ENCODE measurements around the gene MSH3. TPM values are rescaled to one million over a fixed set of nuclear protein-coding genes. Genes with fewer than 3 reads are reported as not detected.
"Not testable (repeated sequence)": the region's sequence is repeated elsewhere in the genome, so short reads cannot be mapped to it uniquely, and the experiment has no call there.

MSH3 gene
- total RNA-seq, 2 experiments from 2014 or later = 21.7 to 22.4 TPM

DNA sequence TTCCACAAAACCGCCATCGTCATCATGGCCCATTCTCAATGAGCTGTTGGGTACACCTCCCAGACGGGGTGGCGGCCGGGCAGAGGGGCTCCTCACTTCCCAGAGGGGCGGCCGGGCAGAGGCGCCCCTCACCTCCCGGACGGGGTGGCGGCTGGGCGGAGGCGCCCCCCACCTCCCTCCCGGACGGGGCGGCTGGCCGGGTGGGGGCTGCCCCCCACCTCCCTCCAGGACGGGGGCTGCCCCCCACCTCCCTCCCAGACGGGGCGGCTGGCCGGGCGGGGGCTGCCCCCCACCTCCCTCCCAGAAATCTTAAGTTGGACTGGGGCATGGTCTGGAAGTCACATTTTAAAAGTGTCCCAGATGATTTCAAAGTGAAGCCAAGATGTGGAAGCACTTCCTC lies 169.7 kb downstream of the MSH3 start:
- CTCF ChIA-PET, POLR2A ChIA-PET: not testable (repeated sequence)

DNA sequence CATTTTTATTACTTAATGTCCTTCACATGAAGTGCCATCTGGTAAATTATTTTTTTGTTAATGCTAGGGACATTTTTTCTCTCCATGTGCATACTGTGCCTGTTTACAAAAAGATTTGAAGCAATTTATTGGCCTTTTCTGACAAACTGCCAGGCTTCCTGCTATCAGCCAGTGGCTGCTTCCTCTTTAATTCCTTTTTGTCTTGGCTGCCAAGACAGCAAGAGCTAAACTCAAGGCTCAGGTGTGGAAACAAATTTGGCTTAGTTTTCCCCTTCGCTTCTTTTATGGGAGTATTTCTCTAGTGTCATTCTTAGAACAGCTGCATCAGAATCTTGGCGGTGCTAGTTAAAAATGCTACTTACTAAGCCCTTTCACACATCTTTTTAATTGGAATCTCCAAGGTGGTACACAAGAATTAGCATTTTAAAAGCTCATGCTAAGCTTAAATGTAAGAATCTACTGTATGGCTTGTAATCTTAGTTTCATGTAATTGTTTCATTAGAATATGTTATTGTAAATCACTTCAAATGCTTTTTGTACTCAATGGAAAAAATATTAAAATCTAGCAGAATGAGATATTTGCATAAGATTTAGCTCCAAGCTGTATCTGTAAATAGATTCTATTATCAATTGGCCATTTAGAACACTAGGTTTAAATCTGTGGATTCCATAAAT lies 171.5 kb downstream of the MSH3 start:
- ChIA-PET POLR2A (no interaction called here), CTCF (no interaction called here)

DNA sequence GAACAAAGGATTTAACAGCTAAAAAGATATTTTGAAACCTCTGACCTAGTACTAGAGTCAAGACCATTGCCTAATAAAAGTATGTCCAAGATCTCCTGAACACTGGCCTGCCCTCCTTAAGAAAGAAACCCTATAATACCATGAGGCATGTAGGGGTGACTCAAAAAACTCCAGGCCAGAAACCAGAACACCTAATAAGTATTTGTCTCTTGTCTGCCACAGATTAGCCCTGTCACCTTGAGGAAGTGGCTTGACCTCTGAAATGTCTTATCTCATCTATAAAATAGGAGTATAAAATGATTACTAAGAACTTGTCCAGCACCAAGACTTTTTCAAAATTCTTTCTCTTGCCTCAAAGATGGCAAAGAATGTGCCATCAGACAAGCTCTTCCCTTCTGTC lies 180.3 kb downstream of the MSH3 start:
- POLR2A ChIA-PET = no interaction called here
- CTCF ChIA-PET = no interaction called here

DNA sequence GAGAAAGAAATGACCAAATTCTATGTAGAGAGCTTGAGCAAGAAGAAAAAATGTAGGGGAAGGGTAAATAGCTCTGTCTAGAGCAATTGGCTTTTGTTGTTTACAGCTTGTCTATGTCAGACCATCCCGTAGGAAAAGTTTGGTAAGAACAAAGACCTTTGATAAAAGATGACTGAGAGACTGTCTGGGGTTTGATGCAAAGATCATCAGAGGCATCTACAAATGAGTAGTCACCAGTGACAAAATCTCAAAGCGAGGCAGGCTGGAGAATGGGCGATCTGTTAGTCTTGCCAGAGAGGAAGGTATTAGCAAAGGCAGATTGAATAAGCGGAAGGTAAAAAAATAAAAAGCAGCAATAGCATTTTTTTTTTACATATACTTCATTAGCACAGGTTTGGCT lies 180.7 kb downstream of the MSH3 start:
- POLR2A ChIA-PET = no interaction called here
- CTCF ChIA-PET = no interaction called here

DNA sequence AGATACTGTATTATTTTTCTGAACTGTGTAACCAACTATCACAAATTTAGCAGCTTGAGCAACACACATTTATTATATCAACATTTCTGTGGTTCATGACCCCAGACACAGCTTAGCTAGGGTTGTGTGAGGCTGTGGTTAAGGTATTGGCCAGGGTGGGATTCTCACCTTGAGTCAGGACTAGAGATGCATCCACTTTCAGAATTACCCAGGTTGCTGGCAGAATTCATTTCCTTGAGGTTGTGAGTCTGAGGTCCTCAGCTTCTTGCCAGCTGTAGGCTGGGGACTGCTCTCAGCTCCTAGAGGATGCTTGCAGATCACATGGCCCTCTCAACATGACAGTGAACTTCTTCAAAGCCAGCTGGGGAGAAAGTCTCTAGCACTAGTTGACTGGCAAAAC lies 183.2 kb downstream of the MSH3 start:
- ChIA-PET CTCF (interaction anchor here (1.5 kb wide), 1 partner anchor 23 kb away, joined by 3 read pairs; no protein-coding TSS in a partner anchor), POLR2A (no interaction called here)

DNA sequence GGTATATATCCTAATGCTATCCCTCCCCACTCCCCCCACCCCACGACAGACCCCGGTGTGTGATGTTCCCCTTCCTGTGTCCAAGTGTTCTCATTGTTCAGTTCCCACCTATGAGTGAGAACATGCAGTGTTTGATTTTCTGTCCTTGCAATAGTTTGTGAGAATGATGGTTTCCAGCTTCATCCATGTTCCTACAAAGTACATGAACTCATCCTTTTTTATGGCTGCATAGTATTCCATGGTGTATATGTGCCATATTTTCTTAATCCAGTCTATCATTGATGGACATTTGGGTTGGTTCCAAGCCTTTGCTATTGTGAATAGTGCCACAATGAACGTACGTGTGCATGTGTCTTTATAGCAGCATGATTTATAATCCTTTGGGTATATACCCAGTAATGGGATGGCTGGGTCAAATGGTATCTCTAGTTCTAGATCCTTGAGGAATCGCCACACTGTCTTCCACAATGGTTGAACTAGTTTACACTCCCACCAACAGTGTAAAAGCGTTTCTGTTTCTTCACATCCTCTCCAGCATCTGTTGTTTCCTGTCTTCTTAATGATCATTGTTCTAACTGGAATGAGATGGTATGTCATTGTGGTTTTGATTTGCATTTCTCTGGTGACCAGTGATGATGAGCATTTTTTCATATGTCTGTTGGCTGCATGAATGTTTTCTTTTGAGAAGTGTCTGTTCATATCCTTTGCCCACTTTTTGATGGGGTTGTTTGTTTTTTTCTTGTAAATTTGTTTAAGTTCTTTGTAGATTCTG lies 186.8 kb downstream of the MSH3 start:
- POLR2A ChIA-PET = interaction anchor here (0.7 kb wide), 1 partner anchor 80 kb away, joined by 5 read pairs; no protein-coding TSS in a partner anchor
- CTCF ChIA-PET = not testable (repeated sequence)

DNA sequence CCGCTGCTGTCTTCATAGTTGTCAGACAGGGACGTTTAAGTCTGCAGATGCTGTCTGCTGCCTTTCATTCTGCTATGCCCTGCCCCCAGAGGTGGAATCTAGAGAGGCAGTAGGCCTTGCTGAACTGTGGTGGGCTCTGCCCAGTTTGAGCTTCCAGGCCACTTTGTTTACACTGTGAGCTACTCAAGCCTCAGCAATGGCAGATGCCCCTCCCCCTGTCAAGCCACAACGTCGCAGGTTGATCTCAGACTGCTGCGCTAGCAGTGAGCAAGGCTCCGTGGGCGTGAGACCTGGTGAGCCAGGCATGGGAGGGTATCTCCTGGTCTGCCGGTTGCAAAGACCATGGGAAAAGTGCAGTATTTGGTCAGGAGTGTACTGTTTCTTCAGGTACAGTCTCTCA lies 192.0 kb downstream of the MSH3 start:
- POLR2A ChIA-PET, CTCF ChIA-PET: not testable (repeated sequence)

DNA sequence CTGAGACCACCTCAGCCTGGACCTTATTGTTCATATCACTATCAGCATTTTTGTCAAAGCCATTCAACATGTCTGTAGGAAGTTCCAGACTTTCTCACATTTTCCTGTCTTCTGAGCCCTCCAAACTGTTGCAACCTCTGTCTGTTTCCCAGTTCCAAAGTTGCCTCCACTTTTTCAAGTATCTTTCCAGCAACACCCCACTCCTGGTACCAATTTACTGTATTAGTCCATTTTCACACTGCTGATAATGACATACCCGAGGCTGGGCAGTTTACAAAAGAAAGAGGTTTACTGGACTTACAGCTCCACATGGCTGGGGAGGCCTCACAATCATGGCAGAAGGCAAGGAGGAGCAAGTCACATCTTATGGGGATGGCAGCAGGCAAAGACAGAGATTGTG lies 195.7 kb downstream of the MSH3 start:
- CTCF ChIA-PET, POLR2A ChIA-PET: not testable (repeated sequence)

DNA sequence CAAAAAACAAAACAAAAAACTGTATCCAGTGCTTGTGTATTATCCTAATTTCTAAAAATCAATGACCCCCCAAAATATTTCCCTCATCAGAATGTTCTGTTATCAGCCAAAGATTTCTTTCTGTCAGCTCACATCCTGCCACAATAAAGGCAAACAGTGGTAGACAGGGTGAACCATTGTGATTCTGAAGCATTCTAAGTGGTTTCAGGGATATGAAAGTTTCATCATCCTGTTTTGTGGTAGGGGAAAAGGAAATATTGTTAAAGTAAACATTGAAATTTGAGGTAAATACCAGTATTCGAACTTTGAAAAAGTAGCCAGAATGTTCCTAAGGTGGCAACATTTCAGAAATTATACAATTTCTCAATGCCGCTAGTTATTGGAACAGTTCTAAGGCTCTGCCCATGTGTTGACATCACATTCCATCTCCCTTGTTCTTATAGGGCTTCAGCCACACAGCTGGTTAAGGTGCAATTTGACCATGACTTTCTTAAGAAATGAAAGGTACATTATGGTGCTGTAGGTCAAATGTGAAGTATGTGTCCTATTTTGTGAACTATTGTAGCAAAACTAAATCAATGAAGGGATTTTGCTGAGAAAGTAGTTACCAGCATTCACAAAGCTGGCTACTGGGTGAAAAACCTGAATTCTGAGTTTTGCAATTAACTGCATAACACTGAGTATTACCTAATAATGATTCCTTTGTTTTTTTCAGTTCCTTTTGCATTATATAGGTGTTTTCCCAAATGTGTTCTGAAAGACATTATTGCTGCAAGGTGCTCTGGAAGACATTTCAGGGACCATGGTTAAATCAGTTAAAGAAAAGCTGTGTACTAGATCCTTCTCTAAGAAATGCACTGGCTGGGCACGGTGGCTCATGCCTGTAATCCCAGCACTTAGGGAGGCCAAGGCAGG lies 198.1 kb downstream of the MSH3 start:
- CTCF ChIA-PET = no interaction called here
- POLR2A ChIA-PET = no interaction called here

DNA sequence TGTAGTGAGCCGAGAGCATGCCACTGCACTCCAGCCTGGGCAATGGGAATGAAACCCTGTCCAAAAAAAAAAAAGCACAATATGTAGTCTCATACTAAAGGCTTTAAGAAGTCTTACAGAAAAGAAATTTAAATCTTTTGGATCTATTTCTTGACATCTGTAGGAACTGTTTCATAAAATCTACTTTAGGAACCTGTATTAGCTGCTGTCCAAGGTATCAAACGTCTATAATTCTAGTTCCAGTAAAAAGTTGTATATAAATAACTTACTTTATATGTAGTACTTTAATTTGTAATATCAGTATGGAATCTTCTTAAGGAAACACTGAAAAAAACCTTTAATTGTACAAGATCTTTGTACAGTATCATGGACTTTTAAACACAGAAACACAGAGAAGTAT lies 199.0 kb downstream of the MSH3 start:
- POLR2A ChIA-PET = no interaction called here
- CTCF ChIA-PET = no interaction called here

DNA sequence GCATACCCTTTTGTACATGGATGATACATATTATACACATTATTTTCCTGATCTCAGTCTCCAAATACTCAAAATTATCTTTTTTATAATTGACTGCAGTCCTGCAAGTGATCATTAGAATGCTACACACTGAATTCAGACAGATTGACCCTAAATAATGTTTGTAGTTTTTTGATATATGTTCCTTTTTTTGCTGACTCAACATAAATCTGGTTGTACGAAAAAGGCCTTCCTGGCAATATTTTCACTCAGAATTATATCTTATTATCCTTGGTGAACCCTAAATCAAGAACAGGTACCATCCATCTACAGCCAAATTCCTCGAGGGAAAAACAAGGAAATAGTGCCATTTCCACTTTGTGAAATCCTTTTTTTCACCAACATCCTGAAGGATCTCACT lies 200.1 kb downstream of the MSH3 start:
- CTCF ChIA-PET = no interaction called here
- POLR2A ChIA-PET = no interaction called here

DNA sequence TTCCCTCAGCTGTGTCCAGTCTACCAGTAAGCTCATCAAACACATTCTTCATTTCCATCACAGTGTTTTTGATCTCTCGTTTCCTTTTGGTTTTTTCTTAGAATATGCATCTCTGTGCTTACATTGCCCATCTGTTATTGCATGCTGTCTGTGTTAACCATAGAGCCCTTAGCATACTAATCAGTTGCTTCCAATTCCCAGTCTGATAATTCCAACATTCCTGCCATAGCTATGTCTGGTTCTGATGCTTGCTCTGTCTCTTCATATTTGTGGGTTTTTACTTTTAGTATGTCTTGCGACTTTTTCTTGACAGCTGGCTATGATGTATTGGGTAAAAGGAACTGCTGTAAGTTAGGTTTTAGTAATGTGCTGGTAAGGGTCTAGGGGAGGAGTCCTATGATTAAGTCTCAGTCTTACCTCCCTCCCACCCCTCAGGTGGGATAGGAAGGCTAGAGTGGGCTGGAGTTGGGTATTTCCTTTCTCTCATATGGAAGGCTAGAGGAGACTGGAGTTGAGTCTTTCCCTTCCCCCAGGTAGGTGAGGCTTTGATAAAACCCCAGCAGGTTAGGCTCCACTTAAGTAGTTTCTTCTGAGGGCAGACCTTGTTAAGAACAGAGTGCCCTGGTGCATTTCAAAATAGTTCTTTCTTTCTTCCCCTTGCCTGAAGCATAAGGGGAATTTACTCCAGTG lies 206.6 kb downstream of the MSH3 start:
- ChIA-PET POLR2A (no interaction called here), CTCF (interaction anchor here (1.4 kb wide), 1 partner anchor 23 kb away, joined by 3 read pairs; no protein-coding TSS in a partner anchor)

DNA sequence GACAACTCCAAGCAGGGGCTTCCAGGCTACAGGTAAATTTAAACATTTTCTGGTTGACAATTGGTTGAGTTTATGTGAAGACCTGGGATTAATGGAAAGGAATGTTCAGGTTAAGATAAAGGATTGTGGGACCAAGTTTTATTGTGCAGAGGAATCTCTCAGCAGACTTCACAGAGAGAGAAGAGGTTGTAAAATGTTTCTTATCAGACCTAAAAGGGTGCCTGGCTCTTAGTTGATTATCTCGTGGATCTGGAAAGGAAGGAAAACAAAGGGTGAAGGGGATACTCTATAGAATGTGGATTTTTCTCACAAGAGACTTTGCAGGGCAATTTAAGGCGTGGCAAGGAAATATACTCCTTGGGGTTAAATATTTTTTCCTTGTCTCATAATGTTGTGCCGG lies 209.3 kb downstream of the MSH3 start:
- ChIA-PET CTCF (no interaction called here), POLR2A (no interaction called here)

DNA sequence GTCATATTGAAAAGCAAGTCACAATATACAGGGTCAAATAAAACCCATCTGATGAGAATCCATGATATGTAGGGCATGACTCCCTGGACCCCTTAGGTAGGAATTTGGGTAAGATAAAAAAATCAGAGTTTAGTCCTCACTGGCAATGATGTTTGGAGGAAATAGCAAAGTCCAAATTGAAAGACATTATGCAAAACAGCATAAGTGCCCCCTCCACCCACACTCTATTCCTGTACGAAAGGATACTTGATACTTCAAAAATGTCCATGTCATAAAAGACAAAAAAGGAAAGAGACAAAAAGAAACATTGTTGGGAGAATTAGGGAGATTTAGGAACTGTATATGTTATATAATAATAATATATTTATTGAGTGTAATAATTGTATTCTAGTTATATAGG lies 209.7 kb downstream of the MSH3 start:
- CTCF ChIA-PET = no interaction called here
- POLR2A ChIA-PET = no interaction called here

DNA sequence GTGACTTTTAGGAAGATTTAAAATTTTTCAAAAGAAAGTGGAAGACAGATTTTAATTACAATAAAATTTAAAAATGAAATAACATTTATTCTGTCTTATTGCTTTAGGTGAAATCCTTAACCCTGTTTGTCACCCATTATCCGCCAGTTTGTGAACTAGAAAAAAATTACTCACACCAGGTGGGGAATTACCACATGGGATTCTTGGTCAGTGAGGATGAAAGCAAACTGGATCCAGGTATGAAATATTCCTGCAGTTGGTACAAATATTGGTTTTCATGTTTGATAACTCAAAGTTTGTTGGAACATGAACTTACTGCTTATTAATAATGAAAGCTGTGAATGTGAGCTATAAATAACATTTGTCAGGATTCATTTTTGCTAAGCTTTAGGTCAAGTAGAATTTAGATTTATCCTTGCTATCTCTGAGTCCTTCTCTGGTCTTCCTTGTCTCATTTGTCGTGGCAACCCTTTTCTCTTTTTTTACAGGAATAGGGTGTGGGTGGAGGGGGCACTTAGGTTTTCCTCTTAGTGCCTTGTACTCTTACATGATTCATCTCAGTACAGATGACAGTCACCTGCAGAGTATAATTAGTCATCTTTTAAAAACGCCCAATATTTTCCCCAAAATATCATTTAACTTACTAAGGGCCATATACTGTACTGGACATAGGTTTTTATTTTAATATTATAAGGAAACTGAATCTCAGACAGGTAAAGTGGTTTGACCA lies 210.4 kb downstream of the MSH3 start:
- CTCF ChIA-PET = interaction anchor here (1.2 kb wide), 1 partner anchor 13 kb away, joined by 3 read pairs; no protein-coding TSS in a partner anchor
- POLR2A ChIA-PET = no interaction called here

DNA sequence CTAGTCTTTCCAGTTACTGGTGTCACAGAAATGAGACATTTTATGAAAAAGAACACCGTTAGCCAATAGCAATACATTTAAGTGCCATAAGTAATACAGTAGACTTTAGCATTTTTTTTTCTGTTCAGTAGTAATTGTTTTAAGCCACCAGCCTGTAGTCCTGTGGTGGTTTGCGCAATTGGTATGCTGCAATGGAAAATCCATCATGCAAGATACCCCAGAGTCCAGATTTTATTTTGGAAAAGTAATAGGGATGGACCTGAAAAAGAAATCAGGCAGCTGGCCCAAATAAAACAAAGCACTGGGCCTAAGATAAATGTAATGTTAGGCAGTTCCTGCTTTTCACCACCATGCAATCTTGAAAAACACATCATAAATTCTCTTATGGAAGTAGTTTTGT lies 211.1 kb downstream of the MSH3 start:
- CTCF ChIA-PET = interaction anchor here (1.2 kb wide), 1 partner anchor 12 kb away, joined by 3 read pairs; no protein-coding TSS in a partner anchor
- POLR2A ChIA-PET = interaction anchor here (0.9 kb wide), 1 partner anchor 99 kb away, joined by 5 read pairs; no protein-coding TSS in a partner anchor

DNA sequence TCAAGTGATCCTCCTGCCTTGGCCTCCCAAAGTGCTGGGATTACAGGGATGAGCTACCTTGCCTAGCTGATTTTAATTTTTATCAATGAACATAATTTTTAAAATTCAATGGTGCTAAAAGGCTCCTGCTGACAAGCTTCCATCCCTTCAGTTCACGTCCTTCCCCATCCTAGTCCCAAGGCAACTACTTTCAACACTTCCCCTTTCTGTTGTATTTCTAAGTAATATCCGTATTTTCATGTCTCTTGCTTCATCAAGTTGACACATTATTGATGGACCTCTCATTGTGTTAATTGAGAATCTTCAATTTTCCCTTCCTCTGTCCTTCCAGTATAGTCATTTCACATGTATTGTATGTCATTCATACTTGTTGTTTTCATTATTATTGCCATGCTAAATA lies 211.9 kb downstream of the MSH3 start:
- CTCF ChIA-PET = interaction anchor here (1.2 kb wide), 1 partner anchor 11 kb away, joined by 3 read pairs; no protein-coding TSS in a partner anchor
- POLR2A ChIA-PET = interaction anchor here (0.9 to 1.1 kb wide), 2 partner anchors 18 to 98 kb away, joined by 3 to 5 read pairs; no protein-coding TSS in a partner anchor

DNA sequence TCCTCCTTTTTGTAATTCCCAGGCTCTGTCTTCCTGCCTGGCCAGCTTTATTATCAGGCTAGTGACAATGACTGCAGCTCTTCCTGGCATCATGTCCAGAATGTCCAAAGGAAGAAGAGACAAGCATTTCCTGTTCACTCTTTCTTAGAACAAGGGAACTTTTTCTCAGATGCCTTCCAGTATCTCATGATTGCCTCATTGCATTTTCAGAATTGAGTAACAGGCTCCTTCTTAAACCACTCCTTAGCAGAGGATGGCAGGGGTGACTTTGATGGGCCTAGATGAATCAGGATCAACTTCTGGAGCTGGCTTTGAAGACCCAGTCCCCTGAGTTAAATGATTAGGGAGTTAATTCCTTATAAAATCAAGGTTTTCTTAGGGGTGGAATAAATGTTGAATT lies 212.8 kb downstream of the MSH3 start:
- ChIA-PET POLR2A (interaction anchor here (0.5 to 1.1 kb wide), 2 partner anchors 17 to 194 kb away, joined by 3 read pairs; no protein-coding TSS in a partner anchor), CTCF (no interaction called here)

DNA sequence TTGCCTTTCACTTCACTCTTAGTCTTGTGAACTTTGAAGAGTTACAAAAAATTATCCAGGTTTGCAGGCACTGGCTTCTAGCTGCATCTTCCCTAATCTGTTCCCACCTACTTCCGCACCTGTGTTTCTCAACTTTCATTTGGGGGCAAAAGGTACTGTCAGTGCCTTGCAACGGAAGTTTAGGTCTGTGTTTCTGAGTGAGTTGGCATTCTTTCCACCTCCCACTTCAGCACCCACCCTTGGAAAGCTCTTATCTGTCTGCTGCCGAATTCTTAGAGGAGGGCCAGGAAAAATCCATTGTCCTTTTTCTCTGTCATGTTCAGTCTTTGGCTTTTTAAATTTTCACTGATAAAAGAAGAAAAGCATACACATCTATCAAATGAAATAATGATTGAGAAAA lies 216.0 kb downstream of the MSH3 start:
- POLR2A ChIA-PET = no interaction called here
- CTCF ChIA-PET = interaction anchor here (0.8 kb wide), 1 partner anchor 179 kb away, joined by 3 read pairs; no protein-coding TSS in a partner anchor
